Upper lobe of left lung (tissue), 6 donors: ENCODE data around the gene IQSEC1. TPM values are rescaled to one million over a fixed set of nuclear protein-coding genes. Genes with fewer than 3 reads are reported as not detected.

ENCODE experiments used
- ATAC-seq, 2 donors: fragments of 200-7000 bp; cut with Tn5 transposase; one replicate each; pipeline ENCODE4 v1.9.1; 2022; ENCODE audit warnings: mild to moderate bottlenecking in 2 of 2, moderate library complexity in 2 of 2; ENCODE audit not compliant: low FRiP score in 2 of 2
- DNase-seq, 2 donors: peaks; one replicate each; pipeline ENCODE4 v3.0.0-alpha.2; 2019 to 2020
- H3K27ac ChIP-seq, 4 donors: fragments of 200-600 bp; sonication (generic); one replicate each; pipeline ENCODE4 v1.5.1; 2016 to 2019
- H3K27me3 ChIP-seq, 4 donors: fragments of 200-600 bp; sonication (generic); one replicate each; pipeline ENCODE4 v1.5.1; 2017 to 2019
- H3K36me3 ChIP-seq, 4 donors: fragments of 200-600 bp; sonication (generic); one replicate each; pipeline ENCODE4 v1.5.1; 2016 to 2019
- H3K4me1 ChIP-seq, 4 donors: fragments of 200-600 bp; sonication (generic); one replicate each; pipeline ENCODE4 v1.5.1; 2018 to 2019
- H3K4me3 ChIP-seq, 4 donors: fragments of 200-600 bp; sonication (generic); one replicate each; pipeline ENCODE4 v1.5.1; 2017 to 2019; ENCODE audit warnings: mild to moderate bottlenecking in 2 of 4, moderate library complexity in 1 of 4
- H3K9me3 ChIP-seq, 4 donors: fragments of 200-600 bp; sonication (generic); one replicate each; pipeline ENCODE4 v1.5.1; 2018 to 2019
- EP300 ChIP-seq, 4 donors: sonication (generic); formaldehyde crosslinking; IDR thresholded peaks; one replicate each; pipeline ENCODE4 v1.5.1; 2017; ENCODE audit warnings: antibody characterized with exemption in 4 of 4, control low read depth in 2 of 4
- POLR2A ChIP-seq, 4 donors: fragments of 450-650 bp; IDR thresholded peaks; one replicate each; pipeline ENCODE4 v1.5.1; 2016 to 2017; ENCODE audit warnings: antibody characterized with exemption in 4 of 4, mild to moderate bottlenecking in 2 of 4
- POLR2AphosphoS5 ChIP-seq, 2 donors: sonication (generic); formaldehyde crosslinking; IDR thresholded peaks; one replicate each; pipeline ENCODE4 v1.5.1; 2017; ENCODE audit warnings: antibody characterized with exemption in 2 of 2
- WGBS, 2 donors: methylation state at CpG; one replicate each; pipeline ENCODE4 v1.1.5; 2017 to 2018; 5-methylcytosine and 5-hydroxymethylcytosine counted together
- total RNA-seq, 6 donors: library from RNA; depleted of rRNA in 4 of 6; stranded (reverse); fragments of >200 nt in 4 of 6; gene quantifications; one replicate each; pipeline versions ENCODE4 v1.1.0 to v1.2.1, GENCODE V29; 2016 to 2021
- TF ChIP-seq, protein P1 (sequence below), 6 experiments: fragments of 450-650 bp in 4 of 6; fragments of 200-600 bp in 2 of 6; sonication (generic) in 2 of 6; IDR thresholded peaks; one replicate each; pipeline ENCODE4 v1.5.1; 2016 to 2019; ENCODE audit warnings: antibody characterized with exemption in 6 of 6
- donor health status: DM: no; HTN: no; CAD: no; lungs with moderate emphysema.
- donor health status: DM: no; HTN: yes; CAD: no; lungs with severe emphysema.

IQSEC1 gene
- total RNA-seq, 6 donors from 2014 or later: 51.1 to 105 (median 81.0) TPM

- Histone ChIP-seq H3K27ac (peak overlapping the region; percentile 93 to 96 (median 94)), H3K27me3 (no peaks in the 10 kb centered on the region), H3K4me3 (peak overlapping the region in 1 of 4 donors; percentile 9), H3K36me3 (no peaks in the 10 kb centered on the region), H3K4me1 (peaks cover 35 to 67% (median 45%) of the 10 kb centered on the region in 4 donors), H3K9me3 (no peaks in the 10 kb centered on the region)
- peak in 1 of 4 donors; percentile 28 for TF ChIP-seq POLR2A (IDR thresholded peaks at IDR 0.05)
- peak in 2 of 4 donors; percentile 67 to 72 for TF ChIP-seq EP300 (IDR thresholded peaks at IDR 0.05)
- TF ChIP-seq POLR2AphosphoS5 (IDR thresholded peaks at IDR 0.05): peak; percentile 82 to 85
- TF ChIP-seq, protein P1, sequence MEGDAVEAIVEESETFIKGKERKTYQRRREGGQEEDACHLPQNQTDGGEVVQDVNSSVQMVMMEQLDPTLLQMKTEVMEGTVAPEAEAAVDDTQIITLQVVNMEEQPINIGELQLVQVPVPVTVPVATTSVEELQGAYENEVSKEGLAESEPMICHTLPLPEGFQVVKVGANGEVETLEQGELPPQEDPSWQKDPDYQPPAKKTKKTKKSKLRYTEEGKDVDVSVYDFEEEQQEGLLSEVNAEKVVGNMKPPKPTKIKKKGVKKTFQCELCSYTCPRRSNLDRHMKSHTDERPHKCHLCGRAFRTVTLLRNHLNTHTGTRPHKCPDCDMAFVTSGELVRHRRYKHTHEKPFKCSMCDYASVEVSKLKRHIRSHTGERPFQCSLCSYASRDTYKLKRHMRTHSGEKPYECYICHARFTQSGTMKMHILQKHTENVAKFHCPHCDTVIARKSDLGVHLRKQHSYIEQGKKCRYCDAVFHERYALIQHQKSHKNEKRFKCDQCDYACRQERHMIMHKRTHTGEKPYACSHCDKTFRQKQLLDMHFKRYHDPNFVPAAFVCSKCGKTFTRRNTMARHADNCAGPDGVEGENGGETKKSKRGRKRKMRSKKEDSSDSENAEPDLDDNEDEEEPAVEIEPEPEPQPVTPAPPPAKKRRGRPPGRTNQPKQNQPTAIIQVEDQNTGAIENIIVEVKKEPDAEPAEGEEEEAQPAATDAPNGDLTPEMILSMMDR (IDR thresholded peaks at IDR 0.05): peak in 1 of 6 experiments; percentile 10
- DNase-seq (peak; percentile 87 to 94), ATAC-seq (peak; percentile 38 to 62)
- 27 to 50% methylated on average over 11 to 12 of the region's 16 CpGs for WGBS, 2 donors
Measured at GRCh38 chr3:13009132-13009945, 63.9 kb downstream of the IQSEC1 start.

DNA sequence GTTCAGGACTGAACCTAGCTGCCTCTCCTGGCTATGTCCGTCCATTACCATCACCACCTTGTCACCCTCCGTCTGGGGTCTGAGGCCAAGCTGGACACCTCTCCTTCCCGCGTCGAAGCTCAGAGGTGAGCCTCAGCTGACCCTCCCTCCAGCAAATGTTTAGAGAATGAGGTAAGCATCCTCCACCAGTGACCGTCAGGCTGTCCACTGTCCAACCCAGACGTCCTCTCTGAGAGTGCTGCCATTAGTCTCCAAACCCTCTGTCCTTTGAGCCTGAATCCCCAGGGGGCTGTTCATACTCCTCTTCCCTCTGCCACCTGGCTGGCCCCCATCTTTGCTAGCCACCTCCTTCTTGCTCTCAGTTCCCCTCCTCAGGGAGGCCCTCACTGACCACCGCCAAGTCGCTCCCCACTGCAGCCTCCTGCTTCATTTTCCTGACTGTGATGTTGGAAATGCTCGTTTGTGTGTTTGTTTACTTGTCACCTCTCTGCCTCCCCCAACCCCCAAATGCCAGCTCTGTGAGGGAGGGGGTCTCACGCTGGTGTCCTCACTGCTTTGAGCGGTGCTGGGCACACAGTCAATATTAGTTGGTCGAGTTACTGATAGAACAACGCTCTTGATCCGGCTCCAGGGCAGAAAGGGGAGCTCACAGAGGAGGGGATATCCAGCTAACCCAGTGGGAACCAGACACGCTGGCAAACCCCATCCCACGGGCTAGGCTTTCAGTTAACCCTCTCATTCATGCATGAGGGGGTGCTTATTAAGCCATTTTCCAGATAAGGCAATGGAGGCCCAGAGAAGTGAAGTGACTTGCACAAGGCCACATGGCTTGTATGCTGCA, 64.9 kb downstream of the IQSEC1 start:
- no peak for DNase-seq
- no peak overlapping the region for H3K4me3 ChIP-seq
- TF ChIP-seq, protein P1 (IDR thresholded peaks at IDR 0.05): no peak
- no peak for TF ChIP-seq POLR2AphosphoS5 (IDR thresholded peaks at IDR 0.05)
- 75 to 77% methylated on average over 17 of the region's 17 CpGs for WGBS, 2 donors
- H3K27me3 ChIP-seq: no peaks in the 10 kb centered on the region
- H3K9me3 ChIP-seq: no peaks in the 10 kb centered on the region
- H3K27ac ChIP-seq: peak overlapping the region; percentile 93 to 96 (median 94)
- no peak for ATAC-seq
- no peaks in the 10 kb centered on the region for H3K36me3 ChIP-seq
- peaks cover 35 to 60% (median 44%) of the 10 kb centered on the region in 4 donors for H3K4me1 ChIP-seq

DNA sequence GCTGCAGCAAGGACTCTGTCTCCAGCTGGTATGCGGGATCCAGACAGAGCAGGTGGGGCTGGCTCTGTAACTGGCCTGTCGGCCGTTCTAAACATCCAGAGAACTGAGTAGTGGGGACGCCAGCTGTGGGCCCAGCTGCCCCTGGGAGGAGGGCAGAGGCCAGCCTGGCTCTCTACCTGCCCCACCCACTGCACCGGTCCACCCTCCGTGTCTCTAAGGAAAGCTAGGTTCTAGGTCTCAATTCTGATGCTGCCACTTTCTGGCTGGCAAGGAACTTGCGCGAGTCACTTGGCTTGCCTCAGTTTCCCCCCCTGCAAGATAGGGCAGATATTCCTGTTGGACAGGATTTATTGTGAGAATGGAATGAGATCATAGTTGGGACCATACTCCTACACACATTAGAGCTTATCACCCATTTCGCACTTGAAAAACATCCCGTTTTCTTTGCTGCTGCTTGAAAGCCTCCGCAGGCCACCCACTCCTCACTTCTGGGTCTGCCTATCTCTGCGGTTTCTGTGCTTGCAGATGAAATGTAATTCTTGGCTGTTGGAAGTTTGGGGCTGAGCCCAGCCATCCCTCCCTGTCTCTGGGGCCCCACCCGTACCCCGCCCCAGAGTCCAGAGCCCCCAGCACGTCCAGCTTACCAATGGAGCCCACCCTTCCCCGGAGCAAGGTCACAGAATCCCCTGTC, 65.8 kb downstream of the IQSEC1 start:
- WGBS, 2 donors: 85 to 89% methylated on average over 9 to 16 of the region's 16 CpGs
- ATAC-seq: no peak
- H3K4me3 ChIP-seq: no peak overlapping the region
- no peaks in the 10 kb centered on the region for H3K9me3 ChIP-seq
- no peak for TF ChIP-seq POLR2A (IDR thresholded peaks at IDR 0.05)
- TF ChIP-seq EP300 (IDR thresholded peaks at IDR 0.05): no peak
- no peak for TF ChIP-seq POLR2AphosphoS5 (IDR thresholded peaks at IDR 0.05)
- TF ChIP-seq, protein P1 (IDR thresholded peaks at IDR 0.05): no peak
- no peaks in the 10 kb centered on the region for H3K27me3 ChIP-seq
- H3K36me3 ChIP-seq: no peaks in the 10 kb centered on the region
- peaks cover 33 to 56% (median 45%) of the 10 kb centered on the region in 4 donors for H3K4me1 ChIP-seq
- no peak for DNase-seq
- H3K27ac ChIP-seq: peak overlapping the region in 1 of 4 donors; percentile 96

- no peak for ATAC-seq
- Histone ChIP-seq H3K27me3 (no peaks in the 10 kb centered on the region), H3K4me1 (peaks cover 28 to 56% (median 38%) of the 10 kb centered on the region in 4 donors), H3K27ac (no peak overlapping the region), H3K4me3 (no peak overlapping the region), H3K36me3 (no peaks in the 10 kb centered on the region), H3K9me3 (no peaks in the 10 kb centered on the region)
- WGBS, 2 donors: 90% methylated on average over 5 to 17 of the region's 17 CpGs
- TF ChIP-seq POLR2AphosphoS5 (IDR thresholded peaks at IDR 0.05) (no peak), EP300 (IDR thresholded peaks at IDR 0.05) (no peak), POLR2A (IDR thresholded peaks at IDR 0.05) (no peak)
- TF ChIP-seq, protein P1 (IDR thresholded peaks at IDR 0.05): no peak
- DNase-seq: no peak
Measured at GRCh38 chr3:13006216-13006990, 66.8 kb downstream of the IQSEC1 start.
